ENCODE results near the gene ZPBP2.

- no peak for TF ChIP-seq ZNF449 (tag by site-specific recombination; IDR thresholded peaks at IDR 0.05)
- TF ChIP-seq, protein P1, sequence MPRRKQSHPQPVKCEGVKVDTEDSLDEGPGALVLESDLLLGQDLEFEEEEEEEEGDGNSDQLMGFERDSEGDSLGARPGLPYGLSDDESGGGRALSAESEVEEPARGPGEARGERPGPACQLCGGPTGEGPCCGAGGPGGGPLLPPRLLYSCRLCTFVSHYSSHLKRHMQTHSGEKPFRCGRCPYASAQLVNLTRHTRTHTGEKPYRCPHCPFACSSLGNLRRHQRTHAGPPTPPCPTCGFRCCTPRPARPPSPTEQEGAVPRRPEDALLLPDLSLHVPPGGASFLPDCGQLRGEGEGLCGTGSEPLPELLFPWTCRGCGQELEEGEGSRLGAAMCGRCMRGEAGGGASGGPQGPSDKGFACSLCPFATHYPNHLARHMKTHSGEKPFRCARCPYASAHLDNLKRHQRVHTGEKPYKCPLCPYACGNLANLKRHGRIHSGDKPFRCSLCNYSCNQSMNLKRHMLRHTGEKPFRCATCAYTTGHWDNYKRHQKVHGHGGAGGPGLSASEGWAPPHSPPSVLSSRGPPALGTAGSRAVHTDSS (tag by site-specific recombination; IDR thresholded peaks at IDR 0.05): no peak
- TF ChIP-seq, protein P2, sequence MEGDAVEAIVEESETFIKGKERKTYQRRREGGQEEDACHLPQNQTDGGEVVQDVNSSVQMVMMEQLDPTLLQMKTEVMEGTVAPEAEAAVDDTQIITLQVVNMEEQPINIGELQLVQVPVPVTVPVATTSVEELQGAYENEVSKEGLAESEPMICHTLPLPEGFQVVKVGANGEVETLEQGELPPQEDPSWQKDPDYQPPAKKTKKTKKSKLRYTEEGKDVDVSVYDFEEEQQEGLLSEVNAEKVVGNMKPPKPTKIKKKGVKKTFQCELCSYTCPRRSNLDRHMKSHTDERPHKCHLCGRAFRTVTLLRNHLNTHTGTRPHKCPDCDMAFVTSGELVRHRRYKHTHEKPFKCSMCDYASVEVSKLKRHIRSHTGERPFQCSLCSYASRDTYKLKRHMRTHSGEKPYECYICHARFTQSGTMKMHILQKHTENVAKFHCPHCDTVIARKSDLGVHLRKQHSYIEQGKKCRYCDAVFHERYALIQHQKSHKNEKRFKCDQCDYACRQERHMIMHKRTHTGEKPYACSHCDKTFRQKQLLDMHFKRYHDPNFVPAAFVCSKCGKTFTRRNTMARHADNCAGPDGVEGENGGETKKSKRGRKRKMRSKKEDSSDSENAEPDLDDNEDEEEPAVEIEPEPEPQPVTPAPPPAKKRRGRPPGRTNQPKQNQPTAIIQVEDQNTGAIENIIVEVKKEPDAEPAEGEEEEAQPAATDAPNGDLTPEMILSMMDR (tag by site-specific recombination; IDR thresholded peaks at IDR 0.05): no peak
Measured at GRCh38 chr17:39838784-39839183, 29.2 kb upstream of the ZPBP2 start.
